Measurements from ENCODE around the gene ANGPTL2.

Gene ANGPTL2

GRCh38 chr9:127136081-127136879 lies 13.8 kb upstream of the ANGPTL2 start:
- no peak for DNase-seq

DNA sequence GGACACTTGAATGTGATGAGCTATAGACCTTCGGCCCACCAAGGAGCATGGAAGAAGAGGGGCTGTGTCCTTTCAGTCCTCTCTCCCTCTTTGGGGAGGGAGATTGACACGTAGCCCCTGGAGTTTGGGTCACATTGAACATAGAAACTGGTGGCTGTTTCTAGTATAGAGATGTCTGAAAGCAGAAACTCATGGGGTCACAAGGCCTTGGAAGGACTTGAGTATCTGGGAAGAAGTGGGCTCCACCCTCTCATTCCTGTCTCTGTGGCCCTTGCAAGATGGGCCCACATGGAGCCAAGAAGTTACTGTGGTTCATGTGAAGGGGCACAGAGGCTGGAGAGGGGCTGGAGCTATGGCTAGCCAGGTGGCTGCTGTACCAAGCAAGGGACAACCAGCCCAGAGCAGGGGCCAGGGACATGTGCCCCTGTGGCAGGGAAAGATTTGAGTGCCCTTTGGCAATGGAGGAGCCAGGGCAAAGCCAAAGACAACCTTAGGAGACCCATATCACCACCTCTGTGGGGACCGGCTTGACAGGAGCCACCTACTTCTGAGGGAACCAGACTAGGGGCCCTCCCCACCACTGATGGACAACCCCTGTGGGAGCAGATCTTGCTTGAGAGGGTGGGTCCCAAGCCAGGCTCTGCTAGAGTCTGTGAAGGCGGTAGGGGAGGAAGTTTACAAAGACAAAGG lies 12.8 kb upstream of the ANGPTL2 start:
- DNase-seq = no peak

GRCh38 chr9:127133739-127134167 lies 11.3 kb upstream of the ANGPTL2 start:
- no peak for DNase-seq

DNA sequence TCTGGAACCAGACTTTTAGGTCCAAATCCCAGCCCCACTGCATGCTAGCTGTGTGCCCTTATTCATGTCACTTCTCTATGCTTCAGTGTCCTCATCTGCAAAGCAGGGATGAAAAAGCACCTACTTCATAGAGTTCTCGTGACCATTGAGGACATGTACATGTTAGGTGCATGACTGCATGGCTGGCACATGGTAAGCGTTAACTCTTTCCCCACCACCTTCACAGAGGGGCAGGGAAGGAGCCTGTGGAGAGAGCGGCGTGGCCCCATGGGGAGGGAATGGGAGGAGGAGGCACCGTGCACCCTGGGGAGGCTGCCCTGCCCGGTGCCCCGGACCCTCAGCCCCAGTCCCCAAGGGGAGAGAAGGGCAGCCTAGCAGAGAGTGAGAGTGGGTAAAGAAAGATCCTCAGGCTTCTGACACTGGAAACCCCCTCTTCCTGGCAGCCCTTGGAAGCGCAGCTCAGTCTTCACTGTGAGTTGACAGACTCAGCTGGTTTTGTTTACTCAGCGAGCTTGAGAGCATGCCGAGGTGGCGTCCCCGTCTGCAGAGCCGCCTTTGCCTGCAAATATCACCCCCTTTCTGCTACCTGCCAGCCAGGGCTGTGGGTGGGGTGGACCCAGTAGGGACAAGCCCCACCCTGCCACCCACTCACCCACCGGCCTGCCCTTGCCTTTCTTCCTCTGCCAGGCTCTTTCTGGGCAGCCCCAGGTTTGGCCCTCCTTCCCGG lies 10.6 kb upstream of the ANGPTL2 start:
- peak; percentile 61 for DNase-seq

- no peak for DNase-seq
These were observed 9.9 kb upstream of the ANGPTL2 start for GRCh38 chr9:127132375-127132774.

DNA sequence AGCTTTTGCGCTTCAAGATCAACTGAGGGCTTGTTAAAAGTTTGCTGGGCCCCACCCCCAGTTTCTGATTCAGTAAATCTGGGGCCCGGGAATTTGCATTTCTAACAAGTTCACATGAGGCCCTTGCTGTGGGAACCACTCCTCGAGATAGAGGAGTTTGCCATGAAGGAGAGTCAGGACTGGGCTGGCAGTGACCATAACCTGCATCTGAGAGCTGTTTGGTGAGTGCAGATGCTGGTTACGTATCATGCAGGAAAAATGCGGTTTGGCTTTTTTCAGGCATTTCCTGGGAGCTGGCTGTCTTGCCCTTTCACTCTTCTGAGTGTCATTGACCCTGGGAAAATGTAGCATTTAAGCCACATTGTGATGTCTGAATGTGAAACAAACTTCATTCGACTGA lies 9.4 kb upstream of the ANGPTL2 start:
- DNase-seq = no peak

DNA sequence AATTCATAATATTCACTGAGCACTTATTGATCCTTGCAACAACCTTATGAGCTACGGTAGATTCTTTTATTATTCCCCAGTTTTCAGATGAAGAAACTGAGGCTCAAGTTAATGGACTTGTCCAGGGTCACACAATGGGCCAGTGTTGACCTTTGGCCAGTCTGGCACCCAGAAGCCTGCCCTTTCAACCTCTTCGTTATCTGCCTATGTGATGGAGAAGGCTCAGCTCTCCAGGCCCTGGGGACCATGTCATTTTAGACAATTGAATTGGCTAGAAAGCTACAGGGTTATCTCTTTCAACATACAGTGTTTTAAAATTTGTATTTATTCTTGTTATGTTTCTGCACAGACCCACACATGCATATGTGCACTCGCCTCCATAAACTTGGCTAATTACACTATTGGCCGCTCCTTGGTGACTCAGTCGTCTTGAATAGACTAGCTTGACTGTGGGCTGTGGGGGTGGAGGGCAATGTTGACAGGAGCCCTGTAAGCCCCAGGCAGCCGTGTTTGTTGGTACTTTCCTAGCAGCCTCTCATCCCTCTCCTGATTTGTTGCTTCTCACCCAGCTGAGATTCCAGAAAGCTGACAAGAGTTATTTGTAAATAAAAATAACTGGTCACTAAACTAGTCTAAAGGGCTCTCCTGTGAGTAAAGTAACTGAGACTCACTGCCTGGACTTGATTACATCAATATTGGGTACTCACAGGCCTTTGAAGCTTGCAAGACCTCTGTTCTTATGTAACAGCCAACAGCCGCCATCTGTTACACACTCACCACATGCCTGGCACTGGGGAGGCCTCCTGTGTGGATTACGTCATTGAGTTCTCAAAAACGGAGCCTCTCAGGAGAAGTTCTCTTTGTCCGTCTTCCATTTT lies 8.5 kb upstream of the ANGPTL2 start:
- no peak for DNase-seq

DNA sequence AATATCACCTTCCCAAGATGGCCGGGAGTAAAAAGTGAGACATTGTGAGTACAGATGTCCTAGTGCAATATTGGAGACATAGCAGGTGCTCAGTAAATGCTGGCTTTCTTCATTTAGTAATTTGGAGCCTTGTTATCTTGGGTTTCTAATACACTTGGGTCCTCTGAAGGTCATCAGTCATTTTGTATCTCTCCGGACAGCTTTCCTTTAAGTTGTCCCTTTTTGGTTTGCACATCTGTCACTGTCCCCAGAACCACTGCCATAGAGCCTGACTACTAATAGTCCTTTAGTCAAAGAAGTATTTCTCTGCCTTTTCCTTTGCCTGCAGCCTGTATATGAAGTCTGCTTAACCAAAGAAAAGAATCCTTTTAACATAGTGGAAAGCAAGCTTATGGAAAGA lies 7.8 kb upstream of the ANGPTL2 start:
- DNase-seq = no peak

GRCh38 chr9:127129718-127130085 lies 7.3 kb upstream of the ANGPTL2 start:
- no peak for DNase-seq

DNA sequence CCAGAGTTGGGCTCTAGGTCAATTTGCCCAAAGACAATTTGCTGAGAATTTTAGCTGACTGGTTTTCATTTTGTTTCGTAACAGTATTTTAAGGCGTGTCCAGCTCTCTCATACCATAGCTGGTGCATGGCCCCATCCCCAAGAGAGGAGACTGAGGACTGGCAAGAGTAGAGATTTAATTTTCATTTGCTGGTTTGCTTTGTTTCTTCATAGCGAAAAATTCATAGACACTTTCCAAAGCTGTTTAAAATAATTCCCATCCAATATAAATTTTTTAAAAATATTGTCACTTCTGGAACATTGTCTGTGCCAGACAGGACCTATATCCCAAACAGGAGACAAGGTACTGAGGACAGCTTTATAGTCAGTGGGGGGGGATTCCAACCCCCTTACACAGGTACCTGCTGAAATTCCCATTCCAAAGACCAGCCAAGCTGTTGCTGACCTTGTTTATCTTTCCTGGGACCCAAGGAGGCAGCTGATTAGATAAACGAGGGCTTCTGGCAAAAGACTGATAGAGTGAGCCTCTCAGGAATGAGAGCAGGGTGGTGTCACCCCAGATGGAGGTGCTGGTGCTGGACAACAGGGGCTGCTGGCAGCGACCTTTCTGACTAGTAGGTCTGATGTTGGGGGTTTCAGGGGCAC lies 6.8 kb upstream of the ANGPTL2 start:
- DNase-seq = no peak

GRCh38 chr9:127128341-127129072 lies 6.1 kb upstream of the ANGPTL2 start:
- DNase-seq = no peak

DNA sequence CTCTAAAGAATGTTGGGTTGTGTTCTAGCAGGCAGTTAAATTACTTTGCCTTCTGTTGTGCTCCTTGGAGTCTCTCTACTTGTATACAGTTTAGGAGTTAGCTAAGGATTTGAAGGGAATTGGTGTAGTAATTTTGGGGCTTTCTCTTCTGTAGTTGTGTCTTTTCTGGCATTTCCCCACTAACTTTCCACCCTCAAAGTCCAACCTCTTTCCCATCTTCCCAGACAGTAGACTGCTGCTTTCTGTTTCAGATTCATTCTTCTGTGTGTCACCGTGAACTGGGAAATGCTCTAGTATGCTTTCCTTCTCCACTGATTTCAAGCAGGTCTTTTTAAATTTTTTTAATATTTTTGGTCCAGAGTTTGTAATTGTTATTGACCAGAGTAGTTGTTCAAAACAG lies 4.5 kb upstream of the ANGPTL2 start:
- no peak for DNase-seq

- DNase-seq = no peak
These were observed 2.4 kb upstream of the ANGPTL2 start for GRCh38 chr9:127124792-127125191.

DNA sequence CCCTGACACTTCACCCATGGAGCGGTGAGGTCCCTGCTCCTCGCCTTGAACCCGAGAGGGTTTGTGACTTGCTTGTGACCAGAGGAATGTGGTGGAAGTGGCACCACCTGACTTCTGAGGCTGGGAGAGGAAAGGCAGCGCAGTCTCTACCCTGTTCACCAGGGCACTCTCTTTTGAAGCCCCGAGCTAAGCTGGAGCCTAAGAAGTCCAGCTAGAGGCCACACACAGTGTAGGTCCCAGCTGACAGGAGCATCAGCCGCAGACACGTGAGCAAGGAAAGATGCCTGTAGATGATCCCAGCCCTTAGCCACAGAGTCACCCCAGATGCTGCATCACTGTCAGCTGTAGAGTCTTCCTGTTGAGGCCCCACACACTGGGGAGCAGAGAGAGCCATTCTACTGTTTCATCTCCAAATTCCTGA lies 1.7 kb upstream of the ANGPTL2 start:
- DNase-seq = no peak

DNA sequence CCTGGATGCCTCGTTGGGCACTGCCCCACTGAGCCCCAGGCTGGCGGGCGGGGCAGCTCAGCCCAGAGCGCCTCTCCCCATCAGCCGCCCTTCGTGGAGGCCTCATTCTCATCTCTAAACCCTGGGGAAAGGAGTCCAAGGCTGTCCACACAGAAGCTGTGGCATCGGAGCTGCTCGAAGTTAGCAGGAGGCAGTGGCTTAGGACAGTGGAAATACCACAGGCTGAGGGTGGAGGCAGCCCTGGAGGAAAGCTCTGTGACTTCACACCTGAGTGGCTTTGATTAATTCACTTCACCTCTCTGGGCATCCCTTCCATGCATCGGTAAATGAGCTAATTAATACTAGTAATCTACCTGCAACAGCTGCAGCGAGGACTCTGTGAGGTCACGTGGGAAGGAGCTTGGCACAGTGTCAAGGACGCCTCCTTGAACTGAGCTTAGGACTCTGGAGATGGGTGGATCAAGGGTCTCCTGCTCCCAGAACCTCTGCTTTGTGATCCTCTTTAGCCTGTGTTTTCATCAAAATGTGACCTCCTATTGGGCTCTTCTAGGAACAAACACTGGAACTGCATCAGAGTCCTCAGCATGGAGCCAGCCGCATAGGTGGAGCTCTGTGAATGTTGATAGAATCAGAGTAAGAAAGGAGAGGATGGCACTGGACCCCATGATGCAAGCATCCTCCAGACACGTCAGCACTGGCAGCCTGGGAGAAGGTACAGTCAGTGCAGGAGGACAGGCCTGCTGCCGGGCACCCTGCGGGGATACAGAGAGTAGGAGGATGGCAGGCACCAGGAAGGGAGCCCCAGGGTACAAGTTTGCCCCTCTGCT lies 842 bp upstream of the ANGPTL2 start:
- peak; percentile 72 for DNase-seq

DNA sequence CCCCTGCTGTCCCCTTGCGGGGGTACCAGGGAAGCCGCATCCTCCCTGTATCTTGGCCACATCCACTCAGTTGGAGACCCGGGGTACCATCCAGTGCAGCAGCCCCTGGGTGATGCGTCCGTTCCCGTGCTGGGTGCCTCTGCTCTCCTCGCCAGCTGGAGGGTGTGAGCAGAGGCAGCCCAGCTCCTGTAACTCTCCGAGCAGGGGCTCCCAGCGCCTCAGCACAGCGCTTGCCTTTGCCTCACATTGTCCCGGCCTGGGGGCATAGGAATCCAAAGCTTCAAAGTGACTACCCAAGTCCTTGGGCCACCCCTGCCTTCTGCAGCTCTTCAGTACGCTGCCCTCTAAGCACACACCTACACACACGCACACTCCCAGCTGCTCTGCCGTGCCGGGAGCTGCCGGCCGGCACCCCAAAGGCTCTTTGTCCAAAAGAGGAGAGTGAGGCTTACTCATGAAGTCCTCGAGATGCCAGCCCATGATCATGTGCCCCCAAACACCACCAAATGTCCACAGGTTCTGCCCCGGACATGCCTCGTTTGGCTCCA lies 733 bp downstream of the ANGPTL2 start:
- no peak for DNase-seq

- DNase-seq = no peak
These were observed 3.1 kb downstream of the ANGPTL2 start for GRCh38 chr9:127119320-127119709.

- no peak for DNase-seq
These were observed 3.7 kb downstream of the ANGPTL2 start for GRCh38 chr9:127118597-127119319.

- no peak for DNase-seq
These were observed 4.6 kb downstream of the ANGPTL2 start for GRCh38 chr9:127117801-127118200.

DNA sequence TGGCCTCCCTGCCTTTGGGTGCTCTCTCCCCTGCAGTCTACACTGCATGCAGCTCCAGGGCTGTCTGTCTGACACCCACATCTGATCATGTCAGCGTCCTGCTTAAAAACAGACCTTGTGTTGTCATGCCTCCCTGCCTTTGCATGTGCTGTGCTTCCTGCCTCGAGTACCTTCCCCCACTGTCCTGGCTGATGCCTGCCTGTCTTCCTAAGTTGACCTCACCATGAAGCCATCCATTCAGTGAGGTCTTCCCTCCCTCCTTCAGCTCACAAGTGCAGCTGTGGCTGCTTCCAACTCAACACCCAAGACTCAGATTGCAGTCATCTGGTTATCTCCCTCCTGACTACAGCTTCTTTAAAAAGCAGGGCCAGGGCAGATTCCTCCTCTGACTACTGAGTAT lies 5.5 kb downstream of the ANGPTL2 start:
- DNase-seq = no peak
